ENCODE results near the gene PHACTR1.

- TF ChIP-seq, protein P1, sequence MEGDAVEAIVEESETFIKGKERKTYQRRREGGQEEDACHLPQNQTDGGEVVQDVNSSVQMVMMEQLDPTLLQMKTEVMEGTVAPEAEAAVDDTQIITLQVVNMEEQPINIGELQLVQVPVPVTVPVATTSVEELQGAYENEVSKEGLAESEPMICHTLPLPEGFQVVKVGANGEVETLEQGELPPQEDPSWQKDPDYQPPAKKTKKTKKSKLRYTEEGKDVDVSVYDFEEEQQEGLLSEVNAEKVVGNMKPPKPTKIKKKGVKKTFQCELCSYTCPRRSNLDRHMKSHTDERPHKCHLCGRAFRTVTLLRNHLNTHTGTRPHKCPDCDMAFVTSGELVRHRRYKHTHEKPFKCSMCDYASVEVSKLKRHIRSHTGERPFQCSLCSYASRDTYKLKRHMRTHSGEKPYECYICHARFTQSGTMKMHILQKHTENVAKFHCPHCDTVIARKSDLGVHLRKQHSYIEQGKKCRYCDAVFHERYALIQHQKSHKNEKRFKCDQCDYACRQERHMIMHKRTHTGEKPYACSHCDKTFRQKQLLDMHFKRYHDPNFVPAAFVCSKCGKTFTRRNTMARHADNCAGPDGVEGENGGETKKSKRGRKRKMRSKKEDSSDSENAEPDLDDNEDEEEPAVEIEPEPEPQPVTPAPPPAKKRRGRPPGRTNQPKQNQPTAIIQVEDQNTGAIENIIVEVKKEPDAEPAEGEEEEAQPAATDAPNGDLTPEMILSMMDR (IDR thresholded peaks at IDR 0.05; ENCODE audit: low read depth, low read length) = no peak
- TF ChIP-seq EZH2phosphoT487 (IDR thresholded peaks at IDR 0.05; ENCODE audit: low read depth) = no peak
These were observed 356.2 kb downstream of the PHACTR1 start for GRCh38 chr6:13072686-13073347.

Measured in OCI-LY3 (cell line).